GM12878 (cell line): ENCODE results near the gene CAMTA1. TPM values are rescaled to one million over a fixed set of nuclear protein-coding genes. Genes with fewer than 3 reads are reported as not detected.

Experiments
- ATAC-seq: fragments of 200-7000 bp; cut with Tn5 transposase; 3 replicates; pipeline ENCODE4 v1.9.1; 2020; ENCODE audit warnings: mild to moderate bottlenecking, moderate library complexity
- BruUV-seq: library from RNA; stranded (reverse); fragments of 400-500 nt; replicated peaks from 2 replicates; lab custom pipeline; 2021; lab: Mats Ljungman, UMichigan
- CTCF ChIA-PET: fragments of 300-600 bp; sonication (Branson Sonifier 250); formaldehyde crosslinking; extraction: SDS; loops from one replicate; lab custom pipeline; 2021; ENCODE audit warnings: inconsistent platforms; lab: Yijun Ruan, JAX
- POLR2A ChIA-PET: fragments of 350-600 bp; formaldehyde crosslinking; extraction: SDS; loops from one replicate; lab custom pipeline; 2021; ENCODE audit warnings: inconsistent platforms; lab: Charles Lee
- RAD21 ChIA-PET: fragments of 300-600 bp; sonication (Branson Sonifier 250); formaldehyde crosslinking; loops from one replicate; lab custom pipeline; 2023; ENCODE audit warnings: antibody characterized with exemption; ENCODE audit not compliant: unreplicated experiment; lab: Charles Lee
- SMC1A ChIA-PET: fragments of 300-600 bp; sonication (Branson Sonifier 250); formaldehyde crosslinking; loops from one replicate; lab custom pipeline; 2023; ENCODE audit not compliant: unreplicated experiment, uncharacterized antibody; lab: Charles Lee
- DNase-seq: peaks from one replicate; pipeline ENCODE4 v3.0.0-alpha.2; 2011; ENCODE audit warnings: low read depth, low spot score
- FAIRE-seq: peaks from 3 replicates; lab custom pipeline; 2011; peaks lifted over from hg19 to GRCh38; lab: Jason Lieb, UNC
- H2AFZ ChIP-seq: 2 replicates; pipeline ENCODE4 v1.6.0; 2011; ENCODE audit warnings: low read depth, low read length, control low read depth; ENCODE audit not compliant: control insufficient read depth
- H3K27ac ChIP-seq: 2 replicates; pipeline ENCODE4 v1.5.1; 2011; ENCODE audit warnings: control low read depth; ENCODE audit not compliant: control insufficient read depth, insufficient read depth
- H3K27me3 ChIP-seq, 2 experiments: replicated peaks in 1 of 2; 2 replicates each; pipeline versions ENCODE4 v1.6.0 to v1.6.1; 2011; ENCODE audit warnings: low read length in 1 of 2; ENCODE audit not compliant: control insufficient read depth in 2 of 2, insufficient read depth in 2 of 2
- H3K36me3 ChIP-seq, 2 experiments: 2 replicates each; pipeline ENCODE4 v1.5.1; 2011; ENCODE audit warnings: low read length in 1 of 2; ENCODE audit not compliant: control insufficient read depth in 2 of 2, insufficient read depth in 2 of 2
- H3K4me1 ChIP-seq: 2 replicates; pipeline ENCODE4 v1.6.1; 2011; ENCODE audit warnings: mild to moderate bottlenecking, low read length, moderate library complexity, mixed read lengths; ENCODE audit not compliant: control insufficient read depth, insufficient read depth
- H3K4me2 ChIP-seq: 2 replicates; pipeline ENCODE4 v1.6.0; 2011; ENCODE audit warnings: control low read depth; ENCODE audit not compliant: control insufficient read depth, insufficient read depth
- H3K4me3 ChIP-seq: fragments of 200-600 bp; sonication (generic); 2 replicates; pipeline ENCODE4 v1.5.1; 2016
- H3K79me2 ChIP-seq: 2 replicates; pipeline ENCODE4 v1.6.0; 2011; ENCODE audit warnings: low read length; ENCODE audit not compliant: control insufficient read depth, insufficient read depth
- H3K9ac ChIP-seq: 2 replicates; pipeline ENCODE4 v1.8.0; 2011; ENCODE audit warnings: low read length, control low read depth, mixed read lengths; ENCODE audit not compliant: control insufficient read depth, insufficient read depth
- H3K9me3 ChIP-seq: replicated peaks from 3 replicates; pipeline ENCODE4 v1.5.1; 2011; ENCODE audit warnings: mild to moderate bottlenecking, low read length; ENCODE audit not compliant: control insufficient read depth, insufficient read depth
- H4K20me1 ChIP-seq: 2 replicates; pipeline ENCODE4 v1.6.0; 2011; ENCODE audit not compliant: control insufficient read depth, insufficient read depth
- CBX5 ChIP-seq: sonication (generic); IDR thresholded peaks from 2 replicates; pipeline ENCODE4 v1.6.1; 2016; ENCODE audit warnings: low read depth, moderate library complexity, mild to moderate bottlenecking, inconsistent platforms
- DPF2 ChIP-seq: fragments of 450-650 bp; IDR thresholded peaks from 2 replicates; pipeline ENCODE4 v1.6.1; 2017; ENCODE audit warnings: mild to moderate bottlenecking
- ETV6 ChIP-seq, 2 experiments: fragments of 450-650 bp in 1 of 2; IDR thresholded peaks in 1 of 2; conservative IDR thresholded peaks in 1 of 2; 2 replicates each; pipeline ENCODE4 v1.6.1; 2014; ENCODE audit warnings: antibody characterized with exemption in 1 of 2, borderline replicate concordance in 1 of 2, low read depth in 1 of 2, mild to moderate bottlenecking in 1 of 2, moderate library complexity in 1 of 2
- FOS ChIP-seq: IDR thresholded peaks from 3 replicates; pipeline ENCODE4 v1.6.1; 2011; ENCODE audit warnings: borderline replicate concordance; ENCODE audit not compliant: insufficient read length; ENCODE audit errors: extremely low read depth
- NR2F1 ChIP-seq: fragments of 450-650 bp; conservative IDR thresholded peaks from 2 replicates; pipeline ENCODE4 v1.6.1; 2017; ENCODE audit warnings: mild to moderate bottlenecking
- SIN3A ChIP-seq: IDR thresholded peaks from 2 replicates; pipeline ENCODE4 v1.6.1; 2012; ENCODE audit warnings: low read depth, low read length, improper control_type of control experiment
- STAT3 ChIP-seq: IDR thresholded peaks from 2 replicates; pipeline ENCODE4 v1.6.1; 2011; ENCODE audit warnings: low read depth, low read length, improper control_type of control experiment
- SUZ12 ChIP-seq: fragments of 200-600 bp; sonication (generic); IDR thresholded peaks from one replicate; pipeline ENCODE4 v1.6.1; 2018; ENCODE audit warnings: antibody characterized with exemption, mild to moderate bottlenecking; ENCODE audit not compliant: unreplicated experiment
- TAF1 ChIP-seq: IDR thresholded peaks from 2 replicates; pipeline ENCODE4 v1.6.1; 2011; ENCODE audit warnings: mild to moderate bottlenecking, low read depth, low read length, borderline replicate concordance
- WGBS: methylation state at CpG from one replicate; pipeline ENCODE4 v1.1.6; 2016; ENCODE audit warnings: low lambda C conversion rate; ENCODE audit not compliant: insufficient replicate concordance, insufficient coverage; ENCODE audit errors: missing lambda C conversion rate; 5-methylcytosine and 5-hydroxymethylcytosine counted together
- in situ Hi-C: fragments of 300-500 bp; cut with MboI; formaldehyde crosslinking; loops from 9 replicates; pipeline ENCODE4 v1.14.3; 2018; ENCODE audit warnings: mixed read lengths
- intact Hi-C: fragments of 100-400 bp; cut with micrococcal nuclease; formaldehyde crosslinking; loops from one replicate; pipeline ENCODE4 v1.14.2; 2022; ENCODE audit not compliant: unreplicated experiment
- polyA plus RNA-seq, 11 experiments: library from polyadenylated mRNA; depleted of rRNA in 4 of 11; unstranded in 6 of 11; stranded (reverse) in 5 of 11; fragments of >200 nt; fragmentation: Nextera tagmentation in 4 of 11; fragmentation: Illumina TruSeq in 1 of 11; extraction: Ambion mirVana in 4 of 11; extraction: Trizol in 1 of 11; gene quantifications; 1 replicate in 1 of 11; 2 replicates in 10 of 11; pipeline versions ENCODE4 v1.2.1 to v1.2.3, GENCODE V29; 2011 to 2016; ENCODE audit warnings: inconsistent platforms in 2 of 11, missing spikeins in 2 of 11, low read depth in 1 of 11
- total RNA-seq, 4 experiments: library from RNA; depleted of rRNA in 3 of 4; stranded (reverse); fragments of >200 nt in 3 of 4; fragmentation: Illumina TruSeq in 1 of 4; extraction: Trizol in 1 of 4; gene quantifications; 2 replicates each; pipeline versions ENCODE4 v1.2.1 to v1.2.3, GENCODE V29; 2013 to 2021
- TF ChIP-seq, protein P1 (sequence below): fragments of 450-650 bp; formaldehyde crosslinking; IDR thresholded peaks from 2 replicates; pipeline ENCODE4 v1.5.0; 2022; ENCODE audit warnings: mild to moderate bottlenecking, missing genetic modification characterization
- TF ChIP-seq, protein P2 (sequence below): IDR thresholded peaks from 2 replicates; pipeline ENCODE4 v1.6.1; 2012; ENCODE audit warnings: mild to moderate bottlenecking, low read depth, low read length
- TF ChIP-seq, protein P3 (sequence below), 3 experiments: IDR thresholded peaks in 2 of 3; conservative IDR thresholded peaks in 1 of 3; 2 replicates each; pipeline ENCODE4 v1.5.1; 2011; ENCODE audit warnings: low read depth in 3 of 3, low read length in 3 of 3, mild to moderate bottlenecking in 3 of 3, control low read depth in 2 of 3, moderate library complexity in 2 of 3, inconsistent platforms in 1 of 3, mixed read lengths in 1 of 3; ENCODE audit not compliant: control insufficient read depth in 2 of 3, insufficient read depth in 1 of 3; ENCODE audit errors: extremely low read depth in 1 of 3
- TF ChIP-seq, protein P4 (sequence below): IDR thresholded peaks from 2 replicates; pipeline ENCODE4 v1.6.1; 2012; ENCODE audit warnings: low read depth, low read length, improper control_type of control experiment

The CAMTA1 gene
- total and polyA plus RNA-seq, 10 of the 15 experiments (the other 5 are each of a cell fraction or from before 2014, with no cell fraction given): 37.7 to 148 (median 76.4) TPM

DNA sequence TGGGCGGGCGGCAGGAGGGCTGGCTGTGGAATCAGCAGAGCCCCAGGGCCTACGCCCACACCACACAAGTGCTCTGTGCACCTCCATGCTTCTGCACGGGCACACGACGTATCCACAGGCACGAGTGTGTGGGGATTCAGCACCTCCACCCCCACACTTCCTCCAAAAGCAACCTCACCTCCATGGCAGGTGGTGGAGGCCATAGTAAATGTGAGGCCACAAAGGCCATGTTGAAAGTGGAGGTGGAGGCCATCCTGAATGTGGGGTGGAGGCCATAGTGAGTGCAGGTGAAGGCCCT lies 860.4 kb downstream of the CAMTA1 start:
- no TSS peak for BruUV-seq
- FAIRE-seq: no peak
- in situ Hi-C loops: loop anchor here (5.0 kb wide), 2 partner anchors 603 to 923 kb away; no protein-coding TSS in a partner anchor
- Histone ChIP-seq H3K27ac (no peak overlapping the region), H3K36me3 (no peaks in the 10 kb centered on the region), H2AFZ (no peak overlapping the region), H3K4me2 (no peak overlapping the region), H3K4me1 (no peaks in the 10 kb centered on the region), H3K9ac (no peak overlapping the region), H4K20me1 (no peaks in the 10 kb centered on the region), H3K9me3 (no peaks in the 10 kb centered on the region), H3K27me3 (no peaks in the 10 kb centered on the region; a peak in 2 of 4 replicates), H3K4me3 (no peak overlapping the region), H3K79me2 (no peaks in the 10 kb centered on the region)
- ChIA-PET RAD21 (no interaction called here), POLR2A (no interaction called here), SMC1A (no interaction called here), CTCF (interaction anchor here (0.6 to 2.2 kb wide), 3 partner anchors 19 to 603 kb away, joined by 3 to 6 read pairs (median 3); no protein-coding TSS in a partner anchor)
- intact Hi-C loops: loop anchor here (5.0 kb wide), 3 partner anchors 423 to 923 kb away; no protein-coding TSS in a partner anchor
- WGBS: 34% methylated on average over 7 of the region's 7 CpGs
- TF ChIP-seq CBX5 (no peak), FOS (no peak), TAF1 (no peak), SUZ12 (no peak), DPF2 (no peak), STAT3 (no peak), ETV6 (conservative IDR thresholded peaks at IDR 0.05 in 1 of 2, IDR thresholded peaks at IDR 0.05 in 1 of 2; ENCODE audit: borderline replicate concordance in 1 of 2, low read depth in 1 of 2) (no peak), SIN3A (no peak), NR2F1 (no peak)
- TF ChIP-seq, protein P1, sequence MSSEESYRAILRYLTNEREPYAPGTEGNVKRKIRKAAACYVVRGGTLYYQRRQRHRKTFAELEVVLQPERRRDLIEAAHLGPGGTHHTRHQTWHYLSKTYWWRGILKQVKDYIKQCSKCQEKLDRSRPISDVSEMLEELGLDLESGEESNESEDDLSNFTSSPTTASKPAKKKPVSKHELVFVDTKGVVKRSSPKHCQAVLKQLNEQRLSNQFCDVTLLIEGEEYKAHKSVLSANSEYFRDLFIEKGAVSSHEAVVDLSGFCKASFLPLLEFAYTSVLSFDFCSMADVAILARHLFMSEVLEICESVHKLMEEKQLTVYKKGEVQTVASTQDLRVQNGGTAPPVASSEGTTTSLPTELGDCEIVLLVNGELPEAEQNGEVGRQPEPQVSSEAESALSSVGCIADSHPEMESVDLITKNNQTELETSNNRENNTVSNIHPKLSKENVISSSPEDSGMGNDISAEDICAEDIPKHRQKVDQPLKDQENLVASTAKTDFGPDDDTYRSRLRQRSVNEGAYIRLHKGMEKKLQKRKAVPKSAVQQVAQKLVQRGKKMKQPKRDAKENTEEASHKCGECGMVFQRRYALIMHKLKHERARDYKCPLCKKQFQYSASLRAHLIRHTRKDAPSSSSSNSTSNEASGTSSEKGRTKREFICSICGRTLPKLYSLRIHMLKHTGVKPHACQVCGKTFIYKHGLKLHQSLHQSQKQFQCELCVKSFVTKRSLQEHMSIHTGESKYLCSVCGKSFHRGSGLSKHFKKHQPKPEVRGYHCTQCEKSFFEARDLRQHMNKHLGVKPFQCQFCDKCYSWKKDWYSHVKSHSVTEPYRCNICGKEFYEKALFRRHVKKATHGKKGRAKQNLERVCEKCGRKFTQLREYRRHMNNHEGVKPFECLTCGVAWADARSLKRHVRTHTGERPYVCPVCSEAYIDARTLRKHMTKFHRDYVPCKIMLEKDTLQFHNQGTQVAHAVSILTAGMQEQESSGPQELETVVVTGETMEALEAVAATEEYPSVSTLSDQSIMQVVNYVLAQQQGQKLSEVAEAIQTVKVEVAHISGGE (CRISPR knock-in tag): no peak
- TF ChIP-seq, protein P2, sequence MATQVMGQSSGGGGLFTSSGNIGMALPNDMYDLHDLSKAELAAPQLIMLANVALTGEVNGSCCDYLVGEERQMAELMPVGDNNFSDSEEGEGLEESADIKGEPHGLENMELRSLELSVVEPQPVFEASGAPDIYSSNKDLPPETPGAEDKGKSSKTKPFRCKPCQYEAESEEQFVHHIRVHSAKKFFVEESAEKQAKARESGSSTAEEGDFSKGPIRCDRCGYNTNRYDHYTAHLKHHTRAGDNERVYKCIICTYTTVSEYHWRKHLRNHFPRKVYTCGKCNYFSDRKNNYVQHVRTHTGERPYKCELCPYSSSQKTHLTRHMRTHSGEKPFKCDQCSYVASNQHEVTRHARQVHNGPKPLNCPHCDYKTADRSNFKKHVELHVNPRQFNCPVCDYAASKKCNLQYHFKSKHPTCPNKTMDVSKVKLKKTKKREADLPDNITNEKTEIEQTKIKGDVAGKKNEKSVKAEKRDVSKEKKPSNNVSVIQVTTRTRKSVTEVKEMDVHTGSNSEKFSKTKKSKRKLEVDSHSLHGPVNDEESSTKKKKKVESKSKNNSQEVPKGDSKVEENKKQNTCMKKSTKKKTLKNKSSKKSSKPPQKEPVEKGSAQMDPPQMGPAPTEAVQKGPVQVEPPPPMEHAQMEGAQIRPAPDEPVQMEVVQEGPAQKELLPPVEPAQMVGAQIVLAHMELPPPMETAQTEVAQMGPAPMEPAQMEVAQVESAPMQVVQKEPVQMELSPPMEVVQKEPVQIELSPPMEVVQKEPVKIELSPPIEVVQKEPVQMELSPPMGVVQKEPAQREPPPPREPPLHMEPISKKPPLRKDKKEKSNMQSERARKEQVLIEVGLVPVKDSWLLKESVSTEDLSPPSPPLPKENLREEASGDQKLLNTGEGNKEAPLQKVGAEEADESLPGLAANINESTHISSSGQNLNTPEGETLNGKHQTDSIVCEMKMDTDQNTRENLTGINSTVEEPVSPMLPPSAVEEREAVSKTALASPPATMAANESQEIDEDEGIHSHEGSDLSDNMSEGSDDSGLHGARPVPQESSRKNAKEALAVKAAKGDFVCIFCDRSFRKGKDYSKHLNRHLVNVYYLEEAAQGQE: no peak
- TF ChIP-seq, protein P3, sequence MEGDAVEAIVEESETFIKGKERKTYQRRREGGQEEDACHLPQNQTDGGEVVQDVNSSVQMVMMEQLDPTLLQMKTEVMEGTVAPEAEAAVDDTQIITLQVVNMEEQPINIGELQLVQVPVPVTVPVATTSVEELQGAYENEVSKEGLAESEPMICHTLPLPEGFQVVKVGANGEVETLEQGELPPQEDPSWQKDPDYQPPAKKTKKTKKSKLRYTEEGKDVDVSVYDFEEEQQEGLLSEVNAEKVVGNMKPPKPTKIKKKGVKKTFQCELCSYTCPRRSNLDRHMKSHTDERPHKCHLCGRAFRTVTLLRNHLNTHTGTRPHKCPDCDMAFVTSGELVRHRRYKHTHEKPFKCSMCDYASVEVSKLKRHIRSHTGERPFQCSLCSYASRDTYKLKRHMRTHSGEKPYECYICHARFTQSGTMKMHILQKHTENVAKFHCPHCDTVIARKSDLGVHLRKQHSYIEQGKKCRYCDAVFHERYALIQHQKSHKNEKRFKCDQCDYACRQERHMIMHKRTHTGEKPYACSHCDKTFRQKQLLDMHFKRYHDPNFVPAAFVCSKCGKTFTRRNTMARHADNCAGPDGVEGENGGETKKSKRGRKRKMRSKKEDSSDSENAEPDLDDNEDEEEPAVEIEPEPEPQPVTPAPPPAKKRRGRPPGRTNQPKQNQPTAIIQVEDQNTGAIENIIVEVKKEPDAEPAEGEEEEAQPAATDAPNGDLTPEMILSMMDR (IDR thresholded peaks at IDR 0.05 in 2 of 3, conservative IDR thresholded peaks at IDR 0.05 in 1 of 3; ENCODE audit: control insufficient read depth in 2 of 3, extremely low read depth in 1 of 3, insufficient read depth in 1 of 3, low read depth in 3 of 3, low read length in 3 of 3): no peak
- TF ChIP-seq, protein P4, sequence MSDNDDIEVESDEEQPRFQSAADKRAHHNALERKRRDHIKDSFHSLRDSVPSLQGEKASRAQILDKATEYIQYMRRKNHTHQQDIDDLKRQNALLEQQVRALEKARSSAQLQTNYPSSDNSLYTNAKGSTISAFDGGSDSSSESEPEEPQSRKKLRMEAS: no peak
- no peak for DNase-seq
- ATAC-seq: no peak
